ENCODE results near the gene LARP1.

DNA sequence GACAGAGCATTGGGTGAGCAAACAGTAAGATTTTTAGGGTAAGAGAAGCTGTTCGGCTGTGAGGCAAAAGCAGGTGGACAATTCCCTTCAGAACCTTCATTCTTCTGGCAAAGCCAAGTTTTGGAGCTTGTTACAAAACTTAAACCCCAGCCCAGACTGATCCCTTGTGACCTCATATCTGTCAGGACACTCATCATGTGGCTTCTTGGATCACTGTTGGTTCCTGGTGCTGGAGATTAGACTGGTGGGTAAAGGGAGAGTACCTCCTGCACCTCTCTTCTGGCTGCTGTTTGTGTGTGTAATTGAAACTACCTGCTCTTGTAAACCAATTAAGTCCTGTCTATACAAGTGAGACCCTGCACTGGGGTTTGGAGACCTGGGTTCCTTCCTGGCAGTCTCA lies 21.0 kb downstream of the LARP1 start:
- TF ChIP-seq RAD21 (IDR thresholded peaks at IDR 0.05; ENCODE audit: low read depth) (no peak), NFIC (IDR thresholded peaks at IDR 0.05) (no peak), TAF1 (IDR thresholded peaks at IDR 0.05; ENCODE audit: low read depth) (no peak), EGR1 (IDR thresholded peaks at IDR 0.05) (no peak), FOXM1 (IDR thresholded peaks at IDR 0.05; ENCODE audit: borderline replicate concordance, low read depth) (no peak)

All from Ishikawa (cell line).